ENCODE measurements around the gene AFG3L2. TPM values are rescaled to one million over a fixed set of nuclear protein-coding genes. Genes with fewer than 3 reads are reported as not detected.

AFG3L2 gene
- total and polyA plus RNA-seq, 2 of the 13 experiments (the other 11 are each of a cell fraction or from before 2014, with no cell fraction given): 28.6 to 86.9 TPM

- peak; percentile 69; the same call in 1 of the 2 replicates for TF ChIP-seq ARID4A (CRISPR knock-in tag; IDR thresholded peaks at IDR 0.05; ENCODE audit: borderline replicate concordance)
- peak; percentile 49; the same call in 1 of the 2 replicates for TF ChIP-seq NFKBIZ (CRISPR knock-in tag; IDR thresholded peaks at IDR 0.05)
- TF ChIP-seq HNF1B (CRISPR knock-in tag; IDR thresholded peaks at IDR 0.05): 0 out of 2 replicates have a peak, but pooled peaks have one; percentile 26
- no peak for TF ChIP-seq ZZZ3 (CRISPR knock-in tag; IDR thresholded peaks at IDR 0.05; ENCODE audit: borderline replicate concordance)
- TF ChIP-seq RBAK (CRISPR knock-in tag; IDR thresholded peaks at IDR 0.05): no peak
- no peak for TF ChIP-seq REPIN1 (CRISPR knock-in tag; IDR thresholded peaks at IDR 0.05; ENCODE audit: borderline replicate concordance, low read depth)
- no peak for TF ChIP-seq PAX8 (CRISPR knock-in tag; IDR thresholded peaks at IDR 0.05; ENCODE audit: borderline replicate concordance)
- TF ChIP-seq ZNF761 (CRISPR knock-in tag; conservative IDR thresholded peaks at IDR 0.05): no peak
- TF ChIP-seq KDM4B (CRISPR knock-in tag; IDR thresholded peaks at IDR 0.05): no peak
- no peak for TF ChIP-seq DPF2 (CRISPR knock-in tag; IDR thresholded peaks at IDR 0.05; ENCODE audit: borderline replicate concordance, low read depth)
- no peak for TF ChIP-seq ATF6 (CRISPR knock-in tag; conservative IDR thresholded peaks at IDR 0.05)
- no peak for TF ChIP-seq CENPT (CRISPR knock-in tag; IDR thresholded peaks at IDR 0.05; ENCODE audit: low read depth)
- TF ChIP-seq SP5 (CRISPR knock-in tag; IDR thresholded peaks at IDR 0.05; ENCODE audit: borderline replicate concordance, low read depth): peak; percentile 39; the same call in 1 of the 2 replicates
- no peak for TF ChIP-seq ZNF513 (CRISPR knock-in tag; conservative IDR thresholded peaks at IDR 0.05)
- peak; percentile 63; the same call in 1 of the 2 replicates for TF ChIP-seq ZNF782 (CRISPR knock-in tag; IDR thresholded peaks at IDR 0.05; ENCODE audit: borderline replicate concordance)
- no peak for TF ChIP-seq ZMYM2 (CRISPR knock-in tag; IDR thresholded peaks at IDR 0.05)
- no peak for TF ChIP-seq BCL3 (CRISPR knock-in tag; IDR thresholded peaks at IDR 0.05)
- TF ChIP-seq ZNF619 (CRISPR knock-in tag; IDR thresholded peaks at IDR 0.05): no peak
Observed at GRCh38 chr18:12377556-12378197, 650 bp upstream of the AFG3L2 start (continued).

Data from HepG2 (cell line).